HG03196 (cell line): ENCODE data around the gene CMTM6.
"Not testable (repeated sequence)": the region's sequence is repeated elsewhere in the genome, so short reads cannot be mapped to it uniquely, and the experiment has no call there.

Source experiments
- ATAC-seq: cut with Tn5 transposase; IDR thresholded peaks from one replicate; pipeline ENCODE4 v1.9.1; 2021; ENCODE audit not compliant: unreplicated experiment

CMTM6 gene

DNA sequence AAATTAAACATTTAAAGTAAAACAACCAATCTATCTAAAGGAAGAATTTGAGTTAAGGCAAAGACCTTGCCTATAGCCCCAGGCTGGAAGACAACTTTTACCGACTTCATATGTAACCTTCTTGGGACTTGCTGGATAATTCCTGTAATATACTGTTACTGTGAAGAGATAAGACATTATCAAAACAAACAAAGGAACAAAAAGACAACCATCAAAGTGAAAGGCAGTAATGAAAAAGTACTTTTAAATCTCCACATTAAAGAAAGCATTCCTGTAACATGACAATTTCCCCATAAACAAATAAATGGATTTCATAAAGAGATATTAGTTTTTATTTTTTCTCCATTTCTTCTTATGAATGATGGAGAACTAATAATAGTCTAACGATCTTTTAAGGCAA, 2.4 kb downstream of the CMTM6 start:
- ATAC-seq, result no peak

DNA sequence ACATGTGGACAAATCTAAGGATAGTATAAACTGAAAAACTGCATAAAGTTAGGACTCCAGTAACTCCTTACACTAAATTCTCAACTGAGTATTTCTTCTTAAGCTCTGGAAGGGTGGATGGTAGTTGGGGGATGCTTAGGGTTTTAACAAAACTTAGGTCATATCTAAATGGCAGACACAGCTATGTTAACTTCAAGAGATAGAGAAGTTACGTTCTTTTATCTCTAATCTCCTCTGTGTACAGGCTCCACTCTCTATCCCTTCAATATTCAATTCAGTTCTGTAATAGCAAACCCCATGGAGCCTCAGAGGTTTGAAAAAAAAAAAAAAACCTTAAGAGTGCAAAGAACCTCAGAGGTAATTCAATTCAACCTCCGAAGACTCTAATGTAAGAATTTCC, 3.1 kb downstream of the CMTM6 start:
- ATAC-seq, result no peak

DNA sequence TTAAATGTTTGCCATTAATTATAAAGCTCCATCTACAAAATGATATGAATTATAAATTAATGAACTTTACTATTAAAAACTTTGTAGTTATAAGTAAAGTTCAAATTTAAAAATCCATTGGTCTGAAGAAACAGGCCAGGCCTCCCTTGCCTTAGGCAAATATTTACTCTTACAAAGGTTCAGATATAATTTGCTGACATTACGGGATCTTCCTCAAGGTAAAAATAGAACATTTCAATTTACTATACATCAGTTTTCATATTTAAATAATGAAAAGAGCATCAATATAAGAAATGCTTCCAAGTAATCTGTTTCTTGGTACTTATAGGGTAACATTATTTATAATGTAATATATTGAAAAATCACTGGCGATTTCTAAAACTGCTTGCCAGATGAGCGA, 3.7 kb downstream of the CMTM6 start:
- ATAC-seq, result no peak

DNA sequence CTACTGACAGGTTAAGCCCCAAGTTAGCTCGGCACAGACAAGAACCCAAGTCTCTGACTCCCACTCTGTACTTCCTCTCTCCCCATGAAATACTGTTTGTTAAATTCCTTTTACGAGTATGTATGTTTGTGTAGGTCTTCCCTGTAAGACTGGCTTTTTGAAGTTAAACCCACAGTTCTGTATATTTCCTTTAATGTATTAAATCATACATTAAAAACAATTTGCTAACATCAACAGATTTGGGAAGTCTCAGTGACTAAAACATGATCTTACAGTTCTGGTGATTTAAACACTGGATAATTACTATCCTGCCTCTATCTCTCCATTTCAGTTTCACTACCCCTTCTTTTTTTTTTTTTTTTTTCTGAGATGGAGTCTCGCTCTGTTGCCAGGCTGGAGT, 4.4 kb downstream of the CMTM6 start:
- no peak for ATAC-seq

DNA sequence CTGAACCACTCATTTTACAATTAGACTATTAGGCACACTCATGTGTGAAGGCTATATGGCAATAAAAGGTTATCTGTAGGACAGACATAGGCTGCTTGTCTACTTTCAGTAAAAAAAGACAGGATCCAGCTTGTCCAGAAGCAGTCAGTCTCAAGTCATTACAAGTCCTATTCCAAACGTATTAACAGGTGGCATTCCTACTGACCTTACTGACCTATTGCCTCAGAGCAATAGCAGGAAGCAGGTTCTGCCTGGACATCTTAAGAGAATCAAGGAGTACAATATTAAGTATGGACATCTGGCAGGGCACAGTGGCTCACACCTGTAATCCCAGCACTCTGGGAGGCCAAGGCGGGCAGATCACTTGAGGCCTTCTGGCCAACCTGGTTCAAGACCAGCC, 7.0 kb downstream of the CMTM6 start:
- ATAC-seq, result no peak

DNA sequence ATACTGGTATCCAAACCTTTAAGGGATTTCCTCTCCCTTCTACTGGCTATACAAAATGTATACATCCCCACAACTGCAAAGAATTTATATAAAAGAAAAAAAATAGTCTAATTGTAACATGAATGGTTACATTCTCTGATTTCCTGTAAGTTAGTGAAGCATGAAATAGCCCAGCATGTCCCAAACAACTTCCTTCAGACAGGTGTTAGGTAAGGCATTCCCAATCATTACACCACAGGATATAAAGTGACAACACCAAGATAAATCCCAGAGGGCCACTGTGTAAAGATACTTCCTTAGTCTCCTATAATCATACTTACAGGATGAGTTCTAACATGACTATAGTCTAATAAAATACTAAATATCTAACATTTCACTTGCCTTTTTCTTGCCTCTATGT, 7.6 kb downstream of the CMTM6 start:
- no peak for ATAC-seq

DNA sequence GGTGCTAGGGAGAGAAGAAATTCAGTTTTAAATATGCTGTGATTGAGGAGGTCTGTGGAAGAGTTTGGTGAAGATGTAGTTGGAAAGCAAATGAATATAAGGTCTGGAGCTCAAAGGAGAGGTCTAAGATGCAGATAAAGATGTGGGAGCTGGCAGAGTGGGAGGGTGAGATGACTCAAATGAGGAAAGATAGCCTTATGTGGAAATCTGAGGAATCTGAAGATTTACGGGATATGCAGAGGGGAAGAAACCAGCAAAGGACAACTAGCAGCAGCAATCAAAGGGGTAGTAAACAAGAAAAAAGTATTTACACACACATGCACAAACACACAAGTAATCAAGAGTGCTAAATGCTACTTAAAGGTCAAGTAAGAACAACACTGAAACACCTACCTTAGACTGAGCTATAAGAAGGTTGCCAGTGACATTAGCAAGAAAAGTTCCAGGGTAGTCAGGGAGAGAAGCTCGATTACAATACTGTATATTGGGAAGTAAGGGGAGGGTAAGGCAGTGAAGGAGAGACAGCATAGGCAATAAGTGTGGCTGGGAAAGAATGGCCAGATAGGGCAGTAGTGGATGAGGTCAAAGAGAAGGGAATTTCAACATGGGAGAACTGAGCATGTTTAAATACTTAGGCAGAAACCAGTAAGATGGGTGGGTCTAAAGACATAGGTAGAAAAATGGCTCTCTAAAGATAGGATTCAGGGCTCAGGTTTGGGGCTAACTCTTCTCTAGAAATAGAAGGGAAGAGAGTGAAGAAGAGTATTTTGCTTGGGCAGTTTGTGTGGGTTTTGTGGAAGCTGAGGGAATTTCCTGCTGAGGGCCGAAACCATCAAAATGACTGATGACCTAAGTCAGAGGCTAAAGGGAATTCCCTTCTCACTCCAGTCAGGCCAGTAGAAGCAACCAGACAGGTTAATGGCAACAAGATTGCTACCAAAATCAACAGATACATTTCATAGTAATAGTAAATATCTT, 8.9 kb downstream of the CMTM6 start:
- peak; percentile 70 for ATAC-seq

DNA sequence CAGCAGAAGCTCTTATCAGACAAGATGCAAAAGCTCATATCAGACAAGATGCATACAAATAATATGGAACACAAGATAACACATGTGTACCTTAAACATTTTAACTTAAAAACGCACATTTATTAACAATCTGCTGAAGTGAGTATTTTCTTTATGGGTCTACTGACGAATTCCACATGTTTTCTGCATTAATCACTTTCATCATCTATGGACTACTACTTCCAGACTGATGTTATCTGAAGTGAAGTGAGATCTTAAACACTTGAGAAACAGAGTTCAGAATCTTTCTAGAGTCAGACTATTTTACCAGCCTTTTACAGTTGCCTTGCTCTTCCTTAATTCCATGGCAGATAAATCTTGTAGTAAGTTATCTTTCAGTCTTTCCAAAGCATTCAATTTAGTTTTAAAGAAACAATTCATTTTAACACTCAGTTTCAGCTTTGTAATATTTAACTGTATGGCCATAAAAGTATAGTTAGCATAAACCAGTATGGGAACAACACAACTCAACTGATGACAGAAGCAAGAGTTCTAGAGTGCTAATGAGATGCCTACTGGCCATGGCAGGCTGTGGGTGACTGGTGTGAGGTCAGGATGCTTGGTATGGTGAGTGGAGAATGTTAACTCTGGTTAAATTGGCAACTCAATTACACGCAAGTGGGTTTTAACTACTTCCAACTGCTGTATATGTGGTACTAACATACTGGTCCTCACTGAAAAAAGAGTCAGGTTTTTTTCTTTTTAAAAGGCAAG, 9.8 kb downstream of the CMTM6 start:
- no peak for ATAC-seq

DNA sequence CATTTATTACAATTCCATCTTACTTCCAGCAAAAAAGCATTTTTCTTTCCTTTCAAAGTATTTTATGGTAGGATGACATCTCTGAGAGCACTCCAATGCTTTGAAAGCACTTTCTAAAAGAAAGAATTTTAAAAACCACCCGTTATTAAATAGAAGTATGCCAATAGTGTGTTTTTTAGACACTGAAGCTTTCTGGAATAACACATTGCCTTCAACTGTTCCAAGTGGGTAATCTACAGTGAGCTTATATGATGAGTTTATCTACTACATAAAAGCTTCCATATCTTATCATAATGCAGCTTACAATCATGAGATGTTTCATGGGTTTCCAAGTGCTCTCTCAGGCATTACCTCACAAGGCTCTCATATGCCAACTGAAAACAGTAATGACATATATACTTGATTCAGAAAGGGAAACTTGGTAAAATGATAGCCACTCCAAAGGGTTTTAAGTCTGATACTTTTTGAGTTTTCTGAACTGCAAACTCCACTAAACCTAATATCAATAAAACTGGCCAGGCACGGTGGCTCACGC, 14.1 kb downstream of the CMTM6 start:
- no peak for ATAC-seq

DNA sequence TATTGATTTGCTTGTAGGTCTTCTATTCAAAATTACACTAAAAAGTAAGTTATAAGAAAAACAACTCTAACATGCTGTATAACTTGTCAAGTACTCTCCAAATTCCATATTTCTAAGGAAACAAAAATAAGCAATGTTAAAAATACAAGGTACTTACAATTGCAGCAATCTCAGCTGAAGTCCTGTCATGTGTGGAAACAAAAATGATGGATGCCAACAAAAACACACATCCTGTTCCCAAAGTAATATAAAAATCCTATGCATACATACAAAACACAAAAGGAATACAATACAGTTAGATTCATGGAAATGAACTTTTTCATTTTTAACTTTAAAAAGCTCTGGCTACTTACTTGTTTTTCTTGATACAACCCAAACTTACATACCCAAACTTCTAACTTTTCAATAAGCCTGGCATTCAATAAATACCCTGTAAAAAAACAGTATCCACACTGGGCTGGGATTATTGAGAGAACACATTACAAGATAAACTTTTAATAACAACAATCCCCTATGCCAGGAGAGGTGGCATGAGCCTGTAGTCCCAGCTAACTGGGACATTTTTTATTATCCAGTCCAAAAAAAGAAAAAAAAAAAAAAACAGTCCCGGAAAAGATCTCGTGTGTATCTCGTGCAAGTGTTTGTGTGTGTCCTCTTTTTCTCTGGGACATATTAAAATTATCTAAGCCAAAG, 14.7 kb downstream of the CMTM6 start:
- ATAC-seq, result no peak

DNA sequence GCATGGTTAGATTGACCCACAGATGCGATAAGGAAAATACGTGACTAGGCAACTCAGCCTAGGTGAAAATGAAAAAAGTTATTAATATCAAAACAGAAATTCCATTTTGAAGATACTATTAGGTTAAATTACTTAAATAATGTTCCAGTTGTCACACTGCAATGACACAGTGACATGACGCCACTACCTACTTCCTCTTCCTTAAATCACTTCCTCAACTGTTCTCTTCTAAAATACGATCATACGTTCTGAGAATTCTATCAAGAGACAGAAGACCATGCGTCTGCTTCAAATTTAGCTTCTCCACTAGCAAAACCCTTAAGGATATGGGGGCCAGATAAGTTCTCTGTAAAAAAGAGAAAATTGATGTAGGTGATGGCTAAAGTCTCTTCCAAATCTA, 18.2 kb downstream of the CMTM6 start:
- ATAC-seq, result no peak

DNA sequence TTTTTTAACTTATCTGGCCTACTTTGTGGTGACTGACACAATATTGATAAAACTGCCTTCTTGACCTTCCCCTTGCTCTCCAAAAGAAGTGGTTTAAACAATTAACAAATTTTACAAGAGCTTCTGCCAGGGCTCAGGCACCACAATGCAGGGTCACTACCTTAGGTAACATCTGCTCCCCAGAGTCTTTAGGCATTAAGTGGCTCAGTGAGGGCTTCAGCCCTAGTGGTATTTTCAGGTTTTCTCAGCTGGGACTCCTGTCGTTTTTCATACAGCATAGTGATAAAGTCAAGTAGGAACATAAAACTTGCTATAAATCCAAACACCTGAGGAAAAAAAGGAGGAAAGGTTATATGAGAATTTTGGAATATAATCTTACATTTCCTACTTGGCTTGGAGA, 18.9 kb downstream of the CMTM6 start:
- ATAC-seq, result no peak

DNA sequence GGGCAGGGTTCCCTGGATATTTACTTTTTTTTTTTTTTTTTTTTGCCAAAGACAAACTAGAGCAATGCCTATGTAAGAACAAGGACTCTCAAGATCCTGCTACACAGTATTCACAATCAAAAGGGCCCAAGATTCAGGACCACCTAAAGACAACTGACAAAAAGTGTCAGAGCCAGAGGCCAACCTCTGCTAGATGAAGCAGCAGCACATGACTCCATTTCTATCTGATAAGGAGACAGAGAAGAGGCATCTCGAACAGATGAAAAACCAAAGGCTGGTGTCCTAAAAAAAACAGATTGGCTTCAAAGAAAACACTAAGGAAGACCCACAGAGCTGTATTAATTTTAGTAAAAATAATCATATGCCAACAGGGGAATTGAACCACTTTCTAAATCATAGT, 20.0 kb downstream of the CMTM6 start:
- ATAC-seq, result no peak

DNA sequence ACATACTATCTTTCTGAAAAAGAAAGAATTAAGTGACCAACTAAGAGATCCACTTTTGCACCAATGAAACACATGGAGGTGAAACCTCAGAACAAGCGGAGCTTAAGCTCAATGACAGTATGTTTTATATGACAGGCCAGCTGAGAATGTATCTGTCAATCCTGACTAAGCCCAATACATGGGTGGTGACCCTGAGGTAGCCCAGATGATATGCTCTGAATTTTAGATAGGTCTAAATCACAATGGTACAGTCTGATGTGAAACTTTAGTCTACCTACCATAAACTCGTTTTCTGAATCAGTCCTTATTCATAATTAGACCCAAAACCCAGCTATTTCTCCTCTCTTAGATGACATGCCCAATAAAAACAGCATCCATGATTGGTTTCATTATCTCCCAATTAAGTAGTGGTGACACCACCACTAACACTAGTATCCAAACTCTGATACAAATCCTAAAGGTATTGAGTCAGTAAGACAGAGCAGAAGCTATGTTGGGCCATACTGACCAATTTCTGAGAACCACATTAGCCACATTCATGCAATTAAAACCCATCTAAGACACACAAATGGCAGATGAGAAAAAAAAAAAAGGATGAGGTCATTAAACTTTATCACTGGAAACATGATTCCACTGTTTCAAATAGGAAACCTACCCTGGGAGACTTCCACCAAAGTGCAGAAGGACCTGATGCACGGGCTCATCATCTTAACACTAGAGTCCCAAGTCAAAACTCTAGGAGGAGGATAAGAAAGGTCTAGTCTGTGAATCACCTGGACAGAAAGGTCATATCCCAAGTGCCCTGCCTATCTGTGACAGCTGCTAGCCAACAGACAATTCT, 20.6 kb downstream of the CMTM6 start:
- no peak for ATAC-seq

DNA sequence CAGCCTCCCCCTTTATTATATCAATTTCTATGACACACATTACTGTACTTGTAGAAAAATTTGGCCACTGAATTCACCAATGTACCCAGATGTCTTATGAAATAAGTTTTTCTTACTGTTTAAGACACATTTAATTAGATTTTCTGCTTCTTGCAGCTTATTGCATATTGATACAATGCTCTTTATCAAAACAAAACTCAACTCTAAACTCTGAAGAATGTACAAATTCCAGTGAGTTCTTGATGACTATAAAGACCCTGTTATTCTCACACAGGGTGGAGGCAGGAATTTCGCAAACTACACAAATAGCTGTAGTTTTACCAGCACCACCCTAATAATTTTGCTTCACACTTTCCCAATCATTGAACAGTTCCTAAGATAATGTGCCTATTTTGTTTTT, 22.0 kb downstream of the CMTM6 start:
- ATAC-seq, result no peak

DNA sequence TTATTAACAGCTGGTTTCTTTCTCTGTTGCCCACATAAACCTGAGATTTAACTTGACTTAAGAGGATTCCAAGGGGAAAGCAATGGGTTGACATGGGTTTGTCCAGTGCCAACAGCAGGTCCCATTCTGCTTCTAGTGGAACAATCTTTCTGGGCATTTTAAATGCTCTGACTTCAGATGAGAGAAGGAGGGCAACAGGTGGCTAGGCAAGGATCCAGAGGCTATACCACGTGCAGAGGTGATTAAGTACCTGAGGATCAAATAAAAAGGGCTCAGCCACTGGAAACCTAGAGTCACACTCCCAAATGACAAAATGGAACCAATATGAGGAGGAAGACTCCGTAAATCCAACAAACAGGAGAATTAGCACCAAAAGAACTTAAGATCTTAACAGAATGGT, 28.5 kb downstream of the CMTM6 start:
- no peak for ATAC-seq

DNA sequence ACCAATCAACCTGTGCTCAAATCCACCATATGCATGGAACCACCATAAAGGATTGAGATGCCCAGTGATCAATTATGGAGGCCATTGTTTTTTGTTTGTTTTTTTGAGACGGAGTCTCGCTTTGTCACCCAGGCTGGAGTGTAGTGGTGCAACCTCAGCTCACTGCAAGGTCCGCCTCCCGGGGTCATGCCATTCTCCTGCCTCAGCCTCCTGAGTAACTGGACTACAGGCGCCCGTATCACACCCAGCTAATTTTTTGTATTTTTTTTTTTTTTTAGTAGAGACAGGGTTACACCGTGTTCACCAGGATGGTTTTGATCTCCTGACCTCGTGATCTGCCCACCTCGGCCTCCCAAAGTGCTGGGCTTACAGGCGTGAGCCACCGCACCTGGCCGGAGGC, 30.5 kb downstream of the CMTM6 start:
- ATAC-seq, result not testable (repeated sequence)

DNA sequence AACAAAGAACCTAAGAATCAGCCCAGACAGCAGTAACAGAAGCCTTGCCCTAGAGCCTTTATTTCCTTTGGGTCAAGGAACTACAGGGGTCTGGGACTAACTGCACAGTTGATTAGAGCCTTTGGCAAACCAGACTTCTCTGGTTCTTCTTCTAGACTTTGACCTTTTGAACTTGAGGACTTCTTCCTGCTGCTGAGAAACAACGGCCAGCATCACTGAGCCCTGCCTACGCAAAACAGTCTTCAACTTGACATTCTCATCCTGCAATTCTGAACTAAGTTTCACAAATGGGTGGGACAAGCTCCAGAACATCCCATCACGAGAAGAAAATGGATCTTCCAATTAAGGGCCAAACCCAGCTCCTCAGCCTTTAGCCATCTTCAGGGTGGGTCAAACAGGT, 31.4 kb downstream of the CMTM6 start:
- no peak for ATAC-seq

DNA sequence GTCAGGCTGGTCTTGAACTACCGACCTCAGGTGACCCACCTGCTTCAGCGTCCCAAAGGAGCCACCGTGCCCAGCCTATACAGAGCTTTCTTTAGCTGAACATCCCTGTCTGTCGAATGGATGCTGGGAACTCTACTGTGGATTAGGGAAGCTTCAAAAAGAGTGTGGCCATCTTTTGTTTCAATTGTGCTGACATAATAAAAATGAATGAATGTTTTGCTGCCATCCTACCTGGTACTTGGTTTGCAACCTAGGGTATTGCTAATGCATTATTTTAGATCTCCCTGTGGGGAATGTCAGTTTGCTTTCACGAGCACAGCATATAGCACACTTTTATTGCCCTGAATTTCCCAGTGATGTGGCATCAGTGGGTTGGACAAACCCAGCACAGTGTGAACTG, 32.3 kb downstream of the CMTM6 start:
- no peak for ATAC-seq

DNA sequence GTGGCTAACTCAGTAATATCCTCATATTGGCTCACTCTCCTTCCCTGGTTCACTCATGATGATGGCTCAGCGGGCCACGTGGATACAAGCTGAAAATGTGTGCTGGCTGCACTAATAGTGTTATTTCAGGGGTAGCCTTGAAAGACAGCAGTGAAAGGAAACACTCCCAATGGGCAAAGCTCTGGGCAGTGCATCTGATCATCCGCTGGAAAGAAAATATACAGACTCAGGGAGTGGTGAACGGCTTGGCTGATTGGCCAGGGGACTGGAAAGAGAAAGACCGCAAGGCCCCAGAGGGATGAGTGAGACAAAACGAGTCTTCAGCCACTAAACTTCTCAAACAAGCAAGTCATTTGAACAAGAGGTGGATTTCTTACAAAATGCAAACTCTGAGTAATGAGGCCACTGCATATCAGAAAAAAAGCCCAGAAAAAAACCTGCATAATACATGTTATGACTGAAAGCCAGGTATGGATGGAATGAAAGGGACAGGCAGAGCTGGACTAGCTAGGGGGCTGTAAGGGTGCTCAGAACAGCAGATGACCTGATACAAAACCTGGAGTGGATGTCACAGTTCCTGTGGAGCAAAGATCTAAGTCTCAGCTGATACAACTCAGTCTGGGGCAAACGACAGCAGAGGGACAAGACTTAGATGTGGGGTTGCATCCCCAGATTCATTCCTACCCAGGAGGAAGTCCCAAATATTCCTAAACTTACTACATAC, 33.3 kb downstream of the CMTM6 start:
- peak; percentile 20 for ATAC-seq
